ENCODE data around the gene SFT2D1. TPM values are rescaled to one million over a fixed set of nuclear protein-coding genes. Genes with fewer than 3 reads are reported as not detected.
A peak's percentile ranks its signal among the peaks of the same experiment; 100 is the strongest.

Gene SFT2D1
- total and polyA plus RNA-seq, 9 of the 15 experiments (the other 6 are each of a cell fraction or from before 2014, with no cell fraction given), result 54.4 to 140 (median 74.6) TPM

GRCh38 chr6:166342349-166343149 is at the start of gene SFT2D1 (continued):
- no peak for TF ChIP-seq DDX20 (tag; IDR thresholded peaks at IDR 0.05; ENCODE audit: low read depth)
- no peak for TF ChIP-seq RNF219 (CRISPR knock-in tag; IDR thresholded peaks at IDR 0.05)
- TF ChIP-seq BACH1 (tag; IDR thresholded peaks at IDR 0.05), result no peak
- TF ChIP-seq ZSCAN32 (CRISPR knock-in tag; IDR thresholded peaks at IDR 0.05), result no peak
- TF ChIP-seq FOXO4 (CRISPR knock-in tag; IDR thresholded peaks at IDR 0.05), result no peak
- TF ChIP-seq HNRNPUL1 (IDR thresholded peaks at IDR 0.05; ENCODE audit: low read length), result no peak
- TF ChIP-seq TEAD2 (tag; IDR thresholded peaks at IDR 0.05), result no peak
- TF ChIP-seq ZNF431 (CRISPR knock-in tag; IDR thresholded peaks at IDR 0.05), result peak; percentile 74
- TF ChIP-seq CHD2 (IDR thresholded peaks at IDR 0.05; ENCODE audit: low read depth, low read length), result no peak
- no peak for TF ChIP-seq ZNF780A (CRISPR knock-in tag; IDR thresholded peaks at IDR 0.05)
- no peak for TF ChIP-seq ZNF318 (IDR thresholded peaks at IDR 0.05; ENCODE audit: borderline replicate concordance in 1 of 2, low read depth in 1 of 2)
- TF ChIP-seq MITF (IDR thresholded peaks at IDR 0.05), result no peak
- no peak for TF ChIP-seq ETS2 (tag; IDR thresholded peaks at IDR 0.05; ENCODE audit: borderline replicate concordance, poor library complexity, severe bottlenecking)
- TF ChIP-seq ZNF134 (CRISPR knock-in tag; conservative IDR thresholded peaks at IDR 0.05), result no peak
